Ishikawa (cell line): ENCODE data around the gene EML4.

Experiments used
- CEBPB ChIP-seq: IDR thresholded peaks from 2 replicates; pipeline ENCODE4 v1.6.1; 2012
- CREB1 ChIP-seq: IDR thresholded peaks from 2 replicates; pipeline ENCODE4 v1.6.1; 2012; ENCODE audit warnings: low read depth
- EP300 ChIP-seq: IDR thresholded peaks from 2 replicates; pipeline ENCODE4 v1.6.1; 2012; ENCODE audit warnings: borderline replicate concordance
- RAD21 ChIP-seq: IDR thresholded peaks from 2 replicates; pipeline ENCODE4 v1.6.1; 2012; ENCODE audit warnings: low read depth
- TAF1 ChIP-seq: IDR thresholded peaks from 2 replicates; pipeline ENCODE4 v1.6.1; 2012; ENCODE audit warnings: low read depth, mild to moderate bottlenecking
- TCF12 ChIP-seq: IDR thresholded peaks from 2 replicates; pipeline ENCODE4 v1.6.1; 2012; ENCODE audit warnings: low read depth
- TF ChIP-seq, protein P1 (sequence below): IDR thresholded peaks from 2 replicates; pipeline ENCODE4 v1.6.1; 2012; ENCODE audit warnings: low read depth, mild to moderate bottlenecking
- TF ChIP-seq, protein P2 (sequence below): IDR thresholded peaks from 2 replicates; pipeline ENCODE4 v1.6.1; 2012
- TF ChIP-seq, protein P3 (sequence below): IDR thresholded peaks from 2 replicates; pipeline ENCODE4 v1.6.1; 2012

DNA sequence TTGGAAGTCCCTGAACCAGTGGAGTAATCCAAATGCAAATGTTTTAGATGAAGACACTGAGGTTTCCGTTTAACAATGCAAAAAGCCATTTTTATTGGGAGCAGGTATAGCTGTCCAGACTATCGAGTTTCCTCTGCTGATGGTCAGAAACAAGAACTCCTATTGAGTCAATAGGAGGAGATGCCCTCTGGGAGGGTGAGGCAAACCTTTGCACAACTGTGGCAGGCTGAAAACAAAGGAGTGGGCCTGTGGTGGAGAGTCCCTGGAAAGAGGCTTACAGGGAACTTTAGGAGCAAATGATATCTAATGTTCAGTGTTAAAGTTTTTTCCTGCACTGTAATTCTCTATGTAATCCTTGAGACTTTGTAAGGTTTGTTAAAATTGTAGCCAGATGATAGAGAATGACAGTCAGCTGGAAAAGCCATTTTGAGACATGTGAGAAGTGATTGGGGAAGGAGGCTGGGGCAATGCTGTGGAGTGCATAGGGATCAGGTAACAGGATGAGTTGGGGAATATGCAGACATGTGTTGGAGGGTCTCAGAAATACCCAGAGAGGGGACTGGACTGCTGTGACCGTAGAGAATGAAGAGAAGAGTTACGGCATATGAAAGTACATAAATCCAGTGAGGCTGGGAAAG lies 15.1 kb upstream of the EML4 start:
- TF ChIP-seq CEBPB (no peak), CREB1 (no peak), RAD21 (no peak), EP300 (no peak), TCF12 (no peak), TAF1 (no peak)
- TF ChIP-seq, protein P1, sequence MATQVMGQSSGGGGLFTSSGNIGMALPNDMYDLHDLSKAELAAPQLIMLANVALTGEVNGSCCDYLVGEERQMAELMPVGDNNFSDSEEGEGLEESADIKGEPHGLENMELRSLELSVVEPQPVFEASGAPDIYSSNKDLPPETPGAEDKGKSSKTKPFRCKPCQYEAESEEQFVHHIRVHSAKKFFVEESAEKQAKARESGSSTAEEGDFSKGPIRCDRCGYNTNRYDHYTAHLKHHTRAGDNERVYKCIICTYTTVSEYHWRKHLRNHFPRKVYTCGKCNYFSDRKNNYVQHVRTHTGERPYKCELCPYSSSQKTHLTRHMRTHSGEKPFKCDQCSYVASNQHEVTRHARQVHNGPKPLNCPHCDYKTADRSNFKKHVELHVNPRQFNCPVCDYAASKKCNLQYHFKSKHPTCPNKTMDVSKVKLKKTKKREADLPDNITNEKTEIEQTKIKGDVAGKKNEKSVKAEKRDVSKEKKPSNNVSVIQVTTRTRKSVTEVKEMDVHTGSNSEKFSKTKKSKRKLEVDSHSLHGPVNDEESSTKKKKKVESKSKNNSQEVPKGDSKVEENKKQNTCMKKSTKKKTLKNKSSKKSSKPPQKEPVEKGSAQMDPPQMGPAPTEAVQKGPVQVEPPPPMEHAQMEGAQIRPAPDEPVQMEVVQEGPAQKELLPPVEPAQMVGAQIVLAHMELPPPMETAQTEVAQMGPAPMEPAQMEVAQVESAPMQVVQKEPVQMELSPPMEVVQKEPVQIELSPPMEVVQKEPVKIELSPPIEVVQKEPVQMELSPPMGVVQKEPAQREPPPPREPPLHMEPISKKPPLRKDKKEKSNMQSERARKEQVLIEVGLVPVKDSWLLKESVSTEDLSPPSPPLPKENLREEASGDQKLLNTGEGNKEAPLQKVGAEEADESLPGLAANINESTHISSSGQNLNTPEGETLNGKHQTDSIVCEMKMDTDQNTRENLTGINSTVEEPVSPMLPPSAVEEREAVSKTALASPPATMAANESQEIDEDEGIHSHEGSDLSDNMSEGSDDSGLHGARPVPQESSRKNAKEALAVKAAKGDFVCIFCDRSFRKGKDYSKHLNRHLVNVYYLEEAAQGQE, result no peak
- TF ChIP-seq, protein P2, sequence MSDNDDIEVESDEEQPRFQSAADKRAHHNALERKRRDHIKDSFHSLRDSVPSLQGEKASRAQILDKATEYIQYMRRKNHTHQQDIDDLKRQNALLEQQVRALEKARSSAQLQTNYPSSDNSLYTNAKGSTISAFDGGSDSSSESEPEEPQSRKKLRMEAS, result no peak
- TF ChIP-seq, protein P3, sequence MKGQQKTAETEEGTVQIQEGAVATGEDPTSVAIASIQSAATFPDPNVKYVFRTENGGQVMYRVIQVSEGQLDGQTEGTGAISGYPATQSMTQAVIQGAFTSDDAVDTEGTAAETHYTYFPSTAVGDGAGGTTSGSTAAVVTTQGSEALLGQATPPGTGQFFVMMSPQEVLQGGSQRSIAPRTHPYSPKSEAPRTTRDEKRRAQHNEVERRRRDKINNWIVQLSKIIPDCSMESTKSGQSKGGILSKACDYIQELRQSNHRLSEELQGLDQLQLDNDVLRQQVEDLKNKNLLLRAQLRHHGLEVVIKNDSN, result no peak
